Measurements from ENCODE around the gene DHCR24. TPM values are rescaled to one million over a fixed set of nuclear protein-coding genes. Genes with fewer than 3 reads are reported as not detected.

The DHCR24 gene
- total RNA-seq, 1 experiment from 2014 or later: 369 TPM

DNA sequence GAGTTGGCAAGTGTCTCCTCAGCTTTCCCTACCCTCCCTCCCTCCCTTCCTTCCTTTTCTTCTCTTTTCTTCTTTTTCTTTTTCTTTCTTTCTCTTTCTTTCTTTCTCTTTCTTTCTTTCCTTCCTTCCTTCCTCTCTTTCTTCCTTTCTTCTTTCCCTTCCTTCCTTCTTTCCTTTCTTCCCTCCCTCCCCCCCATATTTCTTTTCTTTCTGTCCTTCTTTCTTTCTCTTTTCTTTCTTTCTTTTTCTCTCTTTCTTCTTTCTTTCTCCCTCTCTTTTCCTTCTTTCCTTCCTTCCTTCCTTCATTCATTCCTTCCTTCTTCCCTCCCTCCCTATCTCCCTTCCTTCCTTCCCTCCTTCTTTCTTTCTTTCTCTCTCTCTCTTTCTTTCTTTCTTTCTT is 67.3 kb downstream of the DHCR24 start:
- H3K27me3 ChIP-seq (ENCODE audit: insufficient read depth, low read depth): no peaks in the 10 kb centered on the region
- 0 out of 2 replicates have a peak, but pooled peaks cover 3% of the 10 kb centered on the region for H3F3A ChIP-seq (ENCODE audit: insufficient read depth, low read depth)
- H2AFZ ChIP-seq: no peak overlapping the region
- no peak overlapping the region for H3K27ac ChIP-seq
- no peaks in the 10 kb centered on the region for H4K20me1 ChIP-seq (ENCODE audit: insufficient read depth)
- no peaks in the 10 kb centered on the region for H3K36me3 ChIP-seq (ENCODE audit: low read depth)
- intact Hi-C loops (cut with micrococcal nuclease; ENCODE audit: unreplicated experiment): loop anchor here (1.0 to 2.0 kb wide), 3 partner anchors 37 to 171 kb away; partner anchors contain the start of gene DHCR24
- H3K4me2 ChIP-seq: no peak overlapping the region
- ChIA-PET POLR2A (ENCODE audit: unreplicated experiment) (interaction anchor here (0.8 to 1.0 kb wide), 2 partner anchors 15 to 42 kb away, joined by 3 to 5 read pairs; no protein-coding TSS in a partner anchor), CTCF (interaction anchor here (0.6 kb wide), 1 partner anchor 253 kb away, joined by 5 read pairs; no protein-coding TSS in a partner anchor)
- no peaks in the 10 kb centered on the region for H3K9me2 ChIP-seq (ENCODE audit: insufficient read depth)
- TF ChIP-seq EZH2 (IDR thresholded peaks at IDR 0.05; ENCODE audit: low read depth) (no peak), CTCF (conservative IDR thresholded peaks at IDR 0.05) (no peak)
- no peak for DNase-seq
- no TSS peak for BruUV-seq (replicated peaks)
- H3K79me2 ChIP-seq (ENCODE audit: low read depth): no peaks in the 10 kb centered on the region
- H3K9me3 ChIP-seq (ENCODE audit: insufficient read depth, low read depth): peaks cover 4% of the 10 kb centered on the region; the same call in 1 of the 2 replicates
- H3K4me3 ChIP-seq: no peak overlapping the region
- peaks cover 14% of the 10 kb centered on the region for H3K4me1 ChIP-seq (replicated peaks; ENCODE audit: insufficient read depth)

GRCh38 chr1:54819195-54819536 is 67.8 kb downstream of the DHCR24 start:
- CTCF ChIA-PET: interaction anchor here (0.6 to 0.9 kb wide), 2 partner anchors 253 to 860 kb away, joined by 5 to 8 read pairs; no protein-coding TSS in a partner anchor

More at GRCh38 chr1:54819195-54819536, 67.8 kb downstream of the DHCR24 start:
- DNase-seq: peak; percentile 75
- BruUV-seq (replicated peaks): no TSS peak
- H3K27ac ChIP-seq: no peak overlapping the region
- intact Hi-C loops (cut with micrococcal nuclease; ENCODE audit: unreplicated experiment): loop anchor here (1.0 to 2.0 kb wide), 3 partner anchors 37 to 172 kb away; partner anchors contain the start of gene DHCR24
- POLR2A ChIA-PET (ENCODE audit: unreplicated experiment): interaction anchor here (0.7 to 1.0 kb wide), 3 partner anchors 16 to 42 kb away, joined by 3 to 5 read pairs (median 4); no protein-coding TSS in a partner anchor
- H3K4me3 ChIP-seq: no peak overlapping the region
- H4K20me1 ChIP-seq (ENCODE audit: insufficient read depth): no peaks in the 10 kb centered on the region
- no peaks in the 10 kb centered on the region for H3K9me2 ChIP-seq (ENCODE audit: insufficient read depth)
- H3K27me3 ChIP-seq (ENCODE audit: insufficient read depth, low read depth): no peaks in the 10 kb centered on the region
- TF ChIP-seq EZH2 (IDR thresholded peaks at IDR 0.05; ENCODE audit: low read depth): no peak
- no peak for TF ChIP-seq CTCF (conservative IDR thresholded peaks at IDR 0.05)
- H3K9me3 ChIP-seq (ENCODE audit: insufficient read depth, low read depth): no peaks in the 10 kb centered on the region; the same call in 1 of the 2 replicates
- no peaks in the 10 kb centered on the region for H3K79me2 ChIP-seq (ENCODE audit: low read depth)
- 0 out of 2 replicates have a peak, but pooled peaks cover 3% of the 10 kb centered on the region for H3F3A ChIP-seq (ENCODE audit: insufficient read depth, low read depth)
- H3K4me1 ChIP-seq (replicated peaks; ENCODE audit: insufficient read depth): peaks cover 14% of the 10 kb centered on the region
- no peaks in the 10 kb centered on the region for H3K36me3 ChIP-seq (ENCODE audit: low read depth)
- no peak overlapping the region for H2AFZ ChIP-seq
- peak overlapping the region; percentile 31 for H3K4me2 ChIP-seq

All from PC-9 (cell line).